Thyroid gland (tissue), 4 donors: ENCODE measurements around the gene RNFT2.

Experiments
- POLR2A ChIP-seq, 2 donors: fragments of 450-650 bp; IDR thresholded peaks; one replicate each; pipeline ENCODE4 v1.6.1; 2017; ENCODE audit warnings: antibody characterized with exemption in 2 of 2, mild to moderate bottlenecking in 2 of 2, moderate library complexity in 1 of 2
- TF ChIP-seq, protein P1 (sequence below), 6 experiments: fragments of 200-600 bp in 3 of 6; fragments of 450-650 bp in 3 of 6; sonication (generic) in 3 of 6; IDR thresholded peaks; one replicate each; pipeline ENCODE4 v1.5.1; 2016 to 2019; ENCODE audit warnings: antibody characterized with exemption in 6 of 6, mild to moderate bottlenecking in 2 of 6, inconsistent platforms in 1 of 6, moderate library complexity in 1 of 6

DNA sequence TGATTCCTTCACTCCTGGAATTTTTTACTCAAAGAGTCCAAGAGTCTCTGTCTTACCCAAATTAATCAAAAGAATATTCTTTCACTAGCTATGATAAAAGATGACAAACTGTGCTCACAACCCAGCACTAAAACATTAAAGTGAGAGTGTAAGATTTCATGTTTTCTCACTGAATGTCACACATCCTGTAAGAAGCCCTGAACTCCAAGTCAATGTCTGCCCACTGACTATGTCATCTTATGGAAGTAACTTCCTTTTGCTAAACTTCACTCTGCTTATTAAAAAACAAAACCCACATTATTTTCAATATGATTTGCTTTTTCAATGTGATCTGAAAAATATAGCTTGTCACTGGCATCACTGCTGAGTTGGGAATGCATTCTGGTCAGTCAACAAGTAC is 15.9 kb upstream of the RNFT2 start:
- no peak for TF ChIP-seq POLR2A (IDR thresholded peaks at IDR 0.05)
- TF ChIP-seq, protein P1, sequence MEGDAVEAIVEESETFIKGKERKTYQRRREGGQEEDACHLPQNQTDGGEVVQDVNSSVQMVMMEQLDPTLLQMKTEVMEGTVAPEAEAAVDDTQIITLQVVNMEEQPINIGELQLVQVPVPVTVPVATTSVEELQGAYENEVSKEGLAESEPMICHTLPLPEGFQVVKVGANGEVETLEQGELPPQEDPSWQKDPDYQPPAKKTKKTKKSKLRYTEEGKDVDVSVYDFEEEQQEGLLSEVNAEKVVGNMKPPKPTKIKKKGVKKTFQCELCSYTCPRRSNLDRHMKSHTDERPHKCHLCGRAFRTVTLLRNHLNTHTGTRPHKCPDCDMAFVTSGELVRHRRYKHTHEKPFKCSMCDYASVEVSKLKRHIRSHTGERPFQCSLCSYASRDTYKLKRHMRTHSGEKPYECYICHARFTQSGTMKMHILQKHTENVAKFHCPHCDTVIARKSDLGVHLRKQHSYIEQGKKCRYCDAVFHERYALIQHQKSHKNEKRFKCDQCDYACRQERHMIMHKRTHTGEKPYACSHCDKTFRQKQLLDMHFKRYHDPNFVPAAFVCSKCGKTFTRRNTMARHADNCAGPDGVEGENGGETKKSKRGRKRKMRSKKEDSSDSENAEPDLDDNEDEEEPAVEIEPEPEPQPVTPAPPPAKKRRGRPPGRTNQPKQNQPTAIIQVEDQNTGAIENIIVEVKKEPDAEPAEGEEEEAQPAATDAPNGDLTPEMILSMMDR (IDR thresholded peaks at IDR 0.05) = no peak
